ENCODE data around the gene SCLY.

Gene SCLY

DNA sequence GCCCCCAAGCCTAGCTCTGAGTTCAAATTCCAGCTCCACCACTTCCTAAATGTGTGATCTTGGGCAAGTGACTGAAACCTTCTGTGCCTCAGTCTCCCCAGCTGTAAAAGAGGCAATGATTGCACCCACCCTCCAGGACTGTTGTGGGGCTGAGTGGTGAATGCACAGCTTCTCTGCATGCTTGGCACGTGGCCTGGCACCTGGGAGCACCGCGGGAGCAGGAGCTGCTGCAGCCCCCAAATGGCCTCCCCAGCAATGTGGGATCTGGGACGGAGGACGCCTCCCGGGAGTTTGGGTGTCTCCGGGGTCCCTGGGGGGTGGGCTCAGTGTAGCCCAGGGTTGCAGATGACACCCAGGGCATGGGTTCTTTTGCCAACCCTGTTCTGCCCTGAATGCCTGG is 79.2 kb downstream of the SCLY start:
- H3K36me3 ChIP-seq (ENCODE audit: control insufficient read depth in 2 of 2, insufficient read depth in 2 of 2, low read length in 2 of 2): no peaks in the 10 kb centered on the region
- H3K27ac ChIP-seq (ENCODE audit: low read depth in 2 of 2, low read length in 2 of 2): no peak overlapping the region
- H3K4me3 ChIP-seq (ENCODE audit: low read length in 2 of 2): no peak overlapping the region
- no peaks in the 10 kb centered on the region for H3K9me3 ChIP-seq (ENCODE audit: control insufficient read depth in 2 of 2, low read length in 2 of 2)
- no peak overlapping the region for H3K9ac ChIP-seq (ENCODE audit: low read depth in 1 of 2, low read length in 2 of 2)
- peaks cover 0 to 5% of the 10 kb centered on the region in 2 donors for H3K27me3 ChIP-seq (ENCODE audit: control insufficient read depth in 2 of 2, insufficient read depth in 2 of 2, low read length in 2 of 2)
- H3K4me1 ChIP-seq (ENCODE audit: control insufficient read depth in 2 of 2, insufficient read depth in 2 of 2, low read length in 2 of 2): peaks cover 16 to 17% of the 10 kb centered on the region in 2 donors

DNA sequence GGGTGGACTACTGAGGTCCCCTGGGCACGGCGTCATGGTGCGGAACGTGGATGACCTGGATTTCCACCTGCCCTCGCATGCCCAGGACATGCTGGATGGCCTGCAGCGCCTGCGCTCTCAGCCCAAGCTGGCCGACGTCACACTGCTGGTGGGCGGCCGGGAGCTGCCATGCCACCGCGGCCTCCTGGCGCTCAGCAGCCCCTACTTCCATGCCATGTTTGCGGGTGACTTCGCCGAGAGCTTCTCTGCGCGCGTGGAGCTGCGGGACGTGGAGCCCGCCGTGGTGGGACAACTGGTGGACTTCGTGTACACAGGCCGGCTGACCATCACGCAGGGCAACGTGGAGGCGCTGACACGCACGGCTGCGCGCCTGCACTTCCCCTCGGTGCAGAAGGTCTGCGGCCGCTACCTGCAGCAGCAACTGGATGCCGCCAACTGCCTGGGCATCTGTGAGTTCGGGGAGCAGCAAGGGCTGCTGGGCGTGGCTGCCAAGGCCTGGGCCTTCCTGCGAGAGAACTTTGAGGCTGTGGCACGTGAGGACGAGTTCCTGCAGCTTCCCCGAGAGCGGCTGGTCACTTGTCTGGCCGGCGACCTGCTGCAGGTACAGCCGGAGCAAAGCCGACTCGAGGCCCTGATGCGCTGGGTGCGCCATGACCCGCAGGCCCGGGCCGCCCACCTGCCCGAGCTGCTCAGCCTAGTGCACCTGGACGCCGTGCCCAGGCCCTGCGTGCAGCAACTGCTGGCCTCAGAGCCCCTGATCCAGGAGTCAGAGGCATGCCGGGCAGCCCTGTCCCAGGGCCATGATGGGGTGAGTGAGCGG is 80.1 kb downstream of the SCLY start:
- Histone ChIP-seq H3K4me3 (ENCODE audit: low read length in 2 of 2) (no peak overlapping the region), H3K27ac (ENCODE audit: low read depth in 2 of 2, low read length in 2 of 2) (no peak overlapping the region), H3K36me3 (ENCODE audit: control insufficient read depth in 2 of 2, insufficient read depth in 2 of 2, low read length in 2 of 2) (no peaks in the 10 kb centered on the region), H3K27me3 (ENCODE audit: control insufficient read depth in 2 of 2, insufficient read depth in 2 of 2, low read length in 2 of 2) (peaks cover 0 to 5% of the 10 kb centered on the region in 2 donors), H3K4me1 (ENCODE audit: control insufficient read depth in 2 of 2, insufficient read depth in 2 of 2, low read length in 2 of 2) (peaks cover 16 to 17% of the 10 kb centered on the region in 2 donors), H3K9ac (ENCODE audit: low read depth in 1 of 2, low read length in 2 of 2) (no peak overlapping the region), H3K9me3 (ENCODE audit: control insufficient read depth in 2 of 2, low read length in 2 of 2) (no peaks in the 10 kb centered on the region)

DNA sequence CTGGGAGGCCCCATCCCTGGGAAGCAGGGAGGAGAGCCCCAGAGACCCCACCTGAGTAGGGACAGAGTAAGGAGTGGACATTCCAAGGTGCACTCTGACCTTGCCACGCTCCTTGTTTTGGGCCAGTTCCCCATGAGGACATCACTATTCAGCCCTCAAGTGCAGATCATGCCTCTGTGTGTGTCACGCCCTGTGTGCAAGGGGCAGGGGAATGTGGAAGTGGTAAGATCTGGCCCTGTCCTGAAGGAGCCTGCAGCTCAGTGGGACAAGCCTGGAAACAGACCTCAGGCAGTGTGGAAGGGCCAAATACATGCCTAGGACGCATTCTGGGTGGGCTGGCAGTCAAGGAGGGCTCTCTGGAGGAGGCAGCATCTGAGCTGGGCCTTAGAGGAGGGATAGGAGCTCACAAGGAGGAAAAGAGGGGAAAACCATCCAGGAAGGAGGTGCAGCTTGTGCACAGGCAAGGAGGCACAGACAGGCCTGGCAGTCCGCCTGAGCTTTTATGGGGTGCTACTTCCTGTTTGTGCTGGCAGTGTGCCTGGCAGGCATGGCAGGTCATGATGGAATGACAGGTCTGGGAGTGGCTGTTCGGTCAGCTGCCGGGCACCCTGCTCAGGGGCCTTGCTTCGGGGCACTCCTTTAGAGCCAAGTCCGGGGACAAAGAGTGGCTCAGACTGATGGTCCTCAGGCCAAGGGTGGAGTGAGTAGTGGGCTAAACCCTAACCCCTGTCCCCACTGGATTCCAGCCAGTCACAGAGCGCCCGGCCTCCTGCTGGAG is 80.9 kb downstream of the SCLY start:
- H3K4me1 ChIP-seq (ENCODE audit: control insufficient read depth in 2 of 2, insufficient read depth in 2 of 2, low read length in 2 of 2): peaks cover 16 to 17% of the 10 kb centered on the region in 2 donors
- H3K9me3 ChIP-seq (ENCODE audit: control insufficient read depth in 2 of 2, low read length in 2 of 2): no peaks in the 10 kb centered on the region
- H3K36me3 ChIP-seq (ENCODE audit: control insufficient read depth in 2 of 2, insufficient read depth in 2 of 2, low read length in 2 of 2): no peaks in the 10 kb centered on the region
- H3K9ac ChIP-seq (ENCODE audit: low read depth in 1 of 2, low read length in 2 of 2): peak overlapping the region in 1 of 2 donors; percentile 37
- H3K27me3 ChIP-seq (ENCODE audit: control insufficient read depth in 2 of 2, insufficient read depth in 2 of 2, low read length in 2 of 2): peaks cover 0 to 5% of the 10 kb centered on the region in 2 donors
- H3K4me3 ChIP-seq (ENCODE audit: low read length in 2 of 2): no peak overlapping the region
- H3K27ac ChIP-seq (ENCODE audit: low read depth in 2 of 2, low read length in 2 of 2): peak overlapping the region in 1 of 2 donors; percentile 28

DNA sequence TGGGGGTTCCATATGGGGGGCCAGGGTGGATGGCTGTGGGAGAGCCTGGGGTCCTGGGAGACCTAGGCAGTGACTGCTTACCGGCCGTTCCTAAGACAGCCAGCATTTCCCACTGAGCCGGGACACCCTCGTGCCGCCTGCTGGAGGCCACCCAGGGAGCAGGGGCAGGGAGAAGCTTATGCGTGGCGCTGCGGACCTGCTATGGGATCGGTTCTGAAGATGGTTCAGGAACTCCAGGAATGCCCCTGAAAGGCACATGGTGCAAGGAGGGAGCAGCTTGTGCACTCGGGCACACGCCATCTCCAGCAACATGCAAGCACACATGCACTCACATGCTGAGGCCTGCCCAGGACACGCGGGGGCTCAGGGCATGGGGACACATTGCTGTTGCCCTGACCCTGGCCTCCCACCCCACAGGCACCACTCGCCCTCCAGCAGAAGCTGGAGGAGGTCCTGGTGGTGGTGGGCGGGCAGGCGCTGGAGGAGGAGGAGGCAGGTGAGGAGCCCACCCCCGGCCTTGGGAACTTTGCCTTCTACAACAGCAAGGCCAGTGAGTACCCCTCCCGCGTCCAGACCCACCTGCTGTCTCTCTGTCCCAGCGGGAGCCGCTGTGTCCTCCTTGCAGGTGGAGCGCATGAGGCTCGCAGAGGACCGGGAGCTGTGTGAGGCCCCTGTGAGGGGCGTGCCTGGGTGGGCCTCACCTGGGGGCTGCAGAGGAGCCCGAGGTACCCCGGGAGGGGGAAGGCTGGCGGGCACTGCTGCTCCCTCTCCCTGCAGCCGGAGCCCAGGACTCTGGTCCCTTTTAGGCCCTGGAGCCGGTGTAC is 81.8 kb downstream of the SCLY start:
- Histone ChIP-seq H3K4me1 (ENCODE audit: control insufficient read depth in 2 of 2, insufficient read depth in 2 of 2, low read length in 2 of 2) (peaks cover 16 to 17% of the 10 kb centered on the region in 2 donors), H3K9ac (ENCODE audit: low read depth in 1 of 2, low read length in 2 of 2) (peak overlapping the region in 1 of 2 donors; percentile 37), H3K27ac (ENCODE audit: low read depth in 2 of 2, low read length in 2 of 2) (no peak overlapping the region), H3K4me3 (ENCODE audit: low read length in 2 of 2) (no peak overlapping the region), H3K9me3 (ENCODE audit: control insufficient read depth in 2 of 2, low read length in 2 of 2) (no peaks in the 10 kb centered on the region), H3K27me3 (ENCODE audit: control insufficient read depth in 2 of 2, insufficient read depth in 2 of 2, low read length in 2 of 2) (peaks cover 0 to 5% of the 10 kb centered on the region in 2 donors), H3K36me3 (ENCODE audit: control insufficient read depth in 2 of 2, insufficient read depth in 2 of 2, low read length in 2 of 2) (no peaks in the 10 kb centered on the region)

DNA sequence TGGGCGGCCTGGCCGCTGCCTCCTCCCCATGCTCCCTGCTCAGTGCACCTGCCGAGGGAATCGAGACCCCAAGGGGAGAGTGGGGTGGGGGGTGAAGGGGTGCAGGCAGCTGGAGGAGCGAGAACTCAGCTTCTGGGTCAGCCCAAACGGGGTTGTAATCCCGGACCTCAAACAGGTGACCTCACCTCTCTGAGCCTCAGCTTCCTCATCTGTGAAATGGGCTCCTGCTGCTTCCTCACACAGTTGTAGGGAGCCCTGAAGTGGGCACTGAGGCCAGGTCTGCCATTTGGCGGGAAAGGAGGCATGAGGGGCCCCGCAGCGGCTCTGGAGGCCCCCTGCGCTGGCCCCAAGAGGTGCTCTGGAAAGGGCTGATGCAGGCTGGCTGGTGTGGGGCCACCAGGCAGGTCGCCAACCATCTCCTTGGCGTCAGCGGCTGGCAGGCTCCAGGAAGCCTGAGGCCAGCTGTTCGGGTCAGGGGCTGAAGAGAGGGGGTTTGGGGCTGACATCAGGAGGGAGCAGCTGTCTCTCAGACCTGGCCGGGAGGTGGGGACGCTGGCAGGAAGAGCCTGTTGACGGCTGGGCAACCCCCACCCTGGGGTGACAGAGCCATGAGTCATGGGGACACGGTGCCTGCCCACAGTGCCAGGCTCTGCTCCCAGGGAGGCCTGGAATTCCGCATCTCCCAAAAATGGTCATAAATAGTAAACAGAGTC is 82.6 kb downstream of the SCLY start:
- Histone ChIP-seq H3K27me3 (ENCODE audit: control insufficient read depth in 2 of 2, insufficient read depth in 2 of 2, low read length in 2 of 2) (peaks cover 0 to 5% of the 10 kb centered on the region in 2 donors), H3K9me3 (ENCODE audit: control insufficient read depth in 2 of 2, low read length in 2 of 2) (no peaks in the 10 kb centered on the region), H3K4me3 (ENCODE audit: low read length in 2 of 2) (no peak overlapping the region), H3K36me3 (ENCODE audit: control insufficient read depth in 2 of 2, insufficient read depth in 2 of 2, low read length in 2 of 2) (no peaks in the 10 kb centered on the region), H3K9ac (ENCODE audit: low read depth in 1 of 2, low read length in 2 of 2) (no peak overlapping the region), H3K4me1 (ENCODE audit: control insufficient read depth in 2 of 2, insufficient read depth in 2 of 2, low read length in 2 of 2) (peaks cover 16 to 17% of the 10 kb centered on the region in 2 donors), H3K27ac (ENCODE audit: low read depth in 2 of 2, low read length in 2 of 2) (no peak overlapping the region)

DNA sequence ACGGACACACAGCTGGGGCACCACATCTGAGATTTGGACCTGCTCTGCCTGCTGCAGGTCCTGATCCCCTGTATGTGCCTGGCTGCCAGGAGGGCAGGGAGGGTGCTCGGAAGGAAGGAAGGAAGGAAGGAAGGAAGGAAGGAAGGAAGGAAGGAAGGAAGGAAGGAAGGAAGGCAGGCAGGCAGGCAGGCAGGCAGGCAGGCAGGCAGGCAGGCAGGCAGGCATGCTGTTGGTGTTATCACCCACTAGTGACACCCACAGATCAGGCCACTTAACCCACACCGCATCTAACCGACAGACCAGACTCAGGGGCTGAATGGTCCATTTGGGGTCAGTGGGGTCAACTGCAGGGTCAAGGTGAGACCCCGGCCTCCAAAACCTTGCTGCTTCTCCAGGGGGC is 83.5 kb downstream of the SCLY start:
- peaks cover 16 to 17% of the 10 kb centered on the region in 2 donors for H3K4me1 ChIP-seq (ENCODE audit: control insufficient read depth in 2 of 2, insufficient read depth in 2 of 2, low read length in 2 of 2)
- H3K27ac ChIP-seq (ENCODE audit: low read depth in 2 of 2, low read length in 2 of 2): no peak overlapping the region
- H3K36me3 ChIP-seq (ENCODE audit: control insufficient read depth in 2 of 2, insufficient read depth in 2 of 2, low read length in 2 of 2): no peaks in the 10 kb centered on the region
- H3K4me3 ChIP-seq (ENCODE audit: low read length in 2 of 2): no peak overlapping the region
- peaks cover 0 to 5% of the 10 kb centered on the region in 2 donors for H3K27me3 ChIP-seq (ENCODE audit: control insufficient read depth in 2 of 2, insufficient read depth in 2 of 2, low read length in 2 of 2)
- H3K9ac ChIP-seq (ENCODE audit: low read depth in 1 of 2, low read length in 2 of 2): no peak overlapping the region
- H3K9me3 ChIP-seq (ENCODE audit: control insufficient read depth in 2 of 2, low read length in 2 of 2): no peaks in the 10 kb centered on the region

DNA sequence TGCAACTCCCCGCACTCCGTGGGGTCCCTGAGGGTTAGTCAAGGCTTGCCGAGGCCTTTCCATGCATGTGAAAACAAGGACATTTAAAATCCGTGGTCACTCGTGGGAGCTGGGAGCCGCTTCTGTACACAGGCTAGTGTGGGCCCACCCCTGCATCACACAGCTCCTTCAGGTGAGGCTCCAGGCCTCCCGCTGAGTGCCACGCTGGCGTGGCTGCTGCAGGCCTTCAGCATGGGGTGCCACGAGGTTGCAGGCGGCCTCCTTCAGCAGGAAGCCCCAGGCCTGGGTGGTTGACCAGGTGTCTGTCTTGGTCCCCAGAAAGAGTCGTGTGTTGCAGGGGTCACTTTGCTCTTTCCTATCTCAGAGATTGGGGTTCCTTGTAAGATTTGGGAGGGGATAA is 84.2 kb downstream of the SCLY start:
- Histone ChIP-seq H3K9me3 (ENCODE audit: control insufficient read depth in 2 of 2, low read length in 2 of 2) (no peaks in the 10 kb centered on the region), H3K4me1 (ENCODE audit: control insufficient read depth in 2 of 2, insufficient read depth in 2 of 2, low read length in 2 of 2) (peaks cover 15 to 16% of the 10 kb centered on the region in 2 donors), H3K27me3 (ENCODE audit: control insufficient read depth in 2 of 2, insufficient read depth in 2 of 2, low read length in 2 of 2) (peaks cover 0 to 5% of the 10 kb centered on the region in 2 donors), H3K36me3 (ENCODE audit: control insufficient read depth in 2 of 2, insufficient read depth in 2 of 2, low read length in 2 of 2) (no peaks in the 10 kb centered on the region), H3K27ac (ENCODE audit: low read depth in 2 of 2, low read length in 2 of 2) (no peak overlapping the region), H3K9ac (ENCODE audit: low read depth in 1 of 2, low read length in 2 of 2) (no peak overlapping the region), H3K4me3 (ENCODE audit: low read length in 2 of 2) (no peak overlapping the region)

DNA sequence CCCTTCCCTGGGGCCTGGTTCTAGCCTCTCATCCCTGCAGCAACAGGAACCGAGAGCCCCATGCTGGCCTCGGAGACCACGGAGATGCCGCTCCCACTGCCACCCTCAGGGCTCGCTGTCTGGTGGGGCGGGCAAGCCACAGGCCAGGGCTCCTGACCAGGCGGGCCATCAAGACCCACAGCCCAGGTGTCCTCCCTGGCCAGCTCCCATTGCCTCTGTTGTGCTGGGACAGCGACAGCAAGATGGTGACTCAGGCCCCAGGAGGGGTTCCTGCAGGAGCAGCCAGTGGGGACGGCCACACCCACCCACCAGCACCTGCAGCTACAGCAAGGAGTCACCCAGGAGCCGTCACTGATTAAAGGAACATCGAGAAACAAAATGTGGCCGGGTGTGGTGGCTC is 85.0 kb downstream of the SCLY start:
- H3K9me3 ChIP-seq (ENCODE audit: control insufficient read depth in 2 of 2, low read length in 2 of 2): no peaks in the 10 kb centered on the region
- peaks cover 15 to 16% of the 10 kb centered on the region in 2 donors for H3K4me1 ChIP-seq (ENCODE audit: control insufficient read depth in 2 of 2, insufficient read depth in 2 of 2, low read length in 2 of 2)
- no peak overlapping the region for H3K4me3 ChIP-seq (ENCODE audit: low read length in 2 of 2)
- H3K27me3 ChIP-seq (ENCODE audit: control insufficient read depth in 2 of 2, insufficient read depth in 2 of 2, low read length in 2 of 2): peaks cover 0 to 3% of the 10 kb centered on the region in 2 donors
- H3K27ac ChIP-seq (ENCODE audit: low read depth in 2 of 2, low read length in 2 of 2): no peak overlapping the region
- no peak overlapping the region for H3K9ac ChIP-seq (ENCODE audit: low read depth in 1 of 2, low read length in 2 of 2)
- H3K36me3 ChIP-seq (ENCODE audit: control insufficient read depth in 2 of 2, insufficient read depth in 2 of 2, low read length in 2 of 2): no peaks in the 10 kb centered on the region

DNA sequence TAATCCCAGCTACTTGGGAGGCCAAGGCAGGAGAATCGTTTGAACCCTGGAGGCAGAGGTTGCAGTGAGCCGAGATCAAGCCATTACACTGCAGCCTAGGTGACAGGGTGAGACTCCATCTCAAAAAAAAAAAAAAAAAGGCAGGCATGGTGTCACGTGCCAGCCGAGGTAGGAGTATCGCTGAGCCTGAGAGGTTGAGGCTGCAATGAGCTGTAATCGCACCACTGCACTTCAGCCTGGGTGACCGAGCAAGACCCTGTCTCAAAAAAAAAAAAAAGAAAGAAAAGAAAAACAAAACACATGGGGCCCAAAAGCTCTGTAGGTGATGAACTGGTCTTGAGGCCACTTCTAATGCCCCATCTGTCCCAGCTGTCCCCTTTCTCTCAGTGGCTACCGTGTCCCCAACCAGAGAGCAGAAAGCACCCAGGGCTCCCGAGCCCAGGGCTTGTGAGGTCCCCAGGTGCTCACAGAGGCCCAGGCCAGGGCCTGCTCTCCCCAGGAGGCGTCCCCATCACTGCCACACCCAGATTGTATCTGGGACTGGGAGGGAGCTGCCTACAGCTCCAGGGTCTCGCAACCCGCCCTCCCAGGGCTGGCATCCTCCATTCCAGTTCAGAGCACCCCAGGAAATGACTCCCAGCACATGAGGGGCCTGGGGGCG is 86.2 kb downstream of the SCLY start:
- Histone ChIP-seq H3K27me3 (ENCODE audit: control insufficient read depth in 2 of 2, insufficient read depth in 2 of 2, low read length in 2 of 2) (peaks cover 0 to 3% of the 10 kb centered on the region in 2 donors), H3K4me3 (ENCODE audit: low read length in 2 of 2) (no peak overlapping the region), H3K36me3 (ENCODE audit: control insufficient read depth in 2 of 2, insufficient read depth in 2 of 2, low read length in 2 of 2) (no peaks in the 10 kb centered on the region), H3K4me1 (ENCODE audit: control insufficient read depth in 2 of 2, insufficient read depth in 2 of 2, low read length in 2 of 2) (peaks cover 5 to 7% of the 10 kb centered on the region in 2 donors), H3K27ac (ENCODE audit: low read depth in 2 of 2, low read length in 2 of 2) (no peak overlapping the region), H3K9me3 (ENCODE audit: control insufficient read depth in 2 of 2, low read length in 2 of 2) (no peaks in the 10 kb centered on the region), H3K9ac (ENCODE audit: low read depth in 1 of 2, low read length in 2 of 2) (no peak overlapping the region)
